HG03571 (cell line): Measurements from ENCODE around the gene MYCBP2.
"Not testable (repeated sequence)": the region's sequence is repeated elsewhere in the genome, so short reads cannot be mapped to it uniquely, and the experiment has no call there.

Experiments used
- ATAC-seq: cut with Tn5 transposase; IDR thresholded peaks from one replicate; pipeline ENCODE4 v1.9.1; 2021; ENCODE audit not compliant: unreplicated experiment

Gene MYCBP2

GRCh38 chr13:77040835-77041234 lies 286.1 kb downstream of the MYCBP2 start:
- ATAC-seq: no peak

- no peak for ATAC-seq
Observed at GRCh38 chr13:77040076-77040475, 286.8 kb downstream of the MYCBP2 start.

GRCh38 chr13:77038907-77039480 lies 287.9 kb downstream of the MYCBP2 start:
- no peak for ATAC-seq

- no peak for ATAC-seq
Observed at GRCh38 chr13:77036279-77036678, 290.6 kb downstream of the MYCBP2 start.

- ATAC-seq: no peak
Observed at GRCh38 chr13:77034881-77035280, 292.0 kb downstream of the MYCBP2 start.

GRCh38 chr13:77033717-77034302 lies 293.1 kb downstream of the MYCBP2 start:
- ATAC-seq: no peak

GRCh38 chr13:77031656-77032243 lies 295.1 kb downstream of the MYCBP2 start:
- no peak for ATAC-seq

GRCh38 chr13:77029436-77029835 lies 297.5 kb downstream of the MYCBP2 start:
- no peak for ATAC-seq

GRCh38 chr13:77028202-77028601 lies 298.7 kb downstream of the MYCBP2 start:
- no peak for ATAC-seq

GRCh38 chr13:77026861-77027621 lies 299.9 kb downstream of the MYCBP2 start, which contains the start of gene FBXL3:
Gene FBXL3, minus strand, starts transcription at chr13:77027159. Its CDS starts 5,299 bp downstream, at chr13:77021860.
- ATAC-seq: peak; percentile 51

- peak; percentile 51 for ATAC-seq
Observed at GRCh38 chr13:77026255-77026860, 300.5 kb downstream of the MYCBP2 start.

GRCh38 chr13:77022341-77022740 lies 304.6 kb downstream of the MYCBP2 start:
- no peak for ATAC-seq

GRCh38 chr13:77019756-77020155 lies 307.1 kb downstream of the MYCBP2 start:
- no peak for ATAC-seq

- ATAC-seq: no peak
Observed at GRCh38 chr13:77016888-77017623, 309.8 kb downstream of the MYCBP2 start.

- no peak for ATAC-seq
Observed at GRCh38 chr13:77016251-77016812, 310.6 kb downstream of the MYCBP2 start.

- no peak for ATAC-seq
Observed at GRCh38 chr13:77014906-77015685, 311.8 kb downstream of the MYCBP2 start.

GRCh38 chr13:77013853-77014542 lies 312.9 kb downstream of the MYCBP2 start:
- ATAC-seq: no peak

- ATAC-seq: not testable (repeated sequence)
Observed at GRCh38 chr13:77009719-77010118, 317.2 kb downstream of the MYCBP2 start.

- ATAC-seq: no peak
Observed at GRCh38 chr13:77009011-77009410, 317.9 kb downstream of the MYCBP2 start.
